Neural progenitor cell (in vitro differentiated cells): ENCODE data around the gene CATSPERZ. TPM values are rescaled to one million over a fixed set of nuclear protein-coding genes. Genes with fewer than 3 reads are reported as not detected.

Source experiments
- DNase-seq: peaks from one replicate; pipeline ENCODE4 v3.0.0-alpha.2; 2016; ENCODE audit warnings: low spot score
- H2AFZ ChIP-seq: fragments of 200-600 bp; sonication (generic); replicated peaks from 2 replicates; pipeline ENCODE4 v1.6.1; 2016; ENCODE audit warnings: antibody characterized with exemption
- H3F3A ChIP-seq: fragments of 200-600 bp; sonication (generic); 2 replicates; pipeline ENCODE4 v1.6.1; 2016; ENCODE audit warnings: antibody characterized with exemption, low read depth
- H3K27ac ChIP-seq: fragments of 200-600 bp; sonication (generic); 2 replicates; pipeline ENCODE4 v1.5.1; 2016; ENCODE audit warnings: mild to moderate bottlenecking
- H3K27me3 ChIP-seq: fragments of 200-600 bp; sonication (generic); 2 replicates; pipeline ENCODE4 v1.6.1; 2016; ENCODE audit warnings: mild to moderate bottlenecking, moderate library complexity
- H3K36me3 ChIP-seq: fragments of 200-600 bp; sonication (generic); 2 replicates; pipeline ENCODE4 v1.5.1; 2016
- H3K4me1 ChIP-seq: fragments of 200-600 bp; sonication (generic); 2 replicates; pipeline ENCODE4 v1.6.1; 2016; ENCODE audit warnings: mixed run types
- H3K4me2 ChIP-seq: fragments of 200-600 bp; sonication (generic); 2 replicates; pipeline ENCODE4 v1.6.1; 2016
- H3K4me3 ChIP-seq: fragments of 200-600 bp; sonication (generic); 2 replicates; pipeline ENCODE4 v1.5.1; 2016
- H3K79me2 ChIP-seq: fragments of 200-600 bp; sonication (generic); 2 replicates; pipeline ENCODE4 v1.6.1; 2016; ENCODE audit warnings: low read depth
- H3K9ac ChIP-seq: fragments of 200-600 bp; sonication (generic); 2 replicates; pipeline ENCODE4 v1.6.1; 2016
- H3K9me3 ChIP-seq: fragments of 200-600 bp; sonication (generic); 2 replicates; pipeline ENCODE4 v1.5.1; 2016; ENCODE audit warnings: low read depth
- H4K20me1 ChIP-seq: fragments of 200-600 bp; sonication (generic); 2 replicates; pipeline ENCODE4 v1.6.1; 2016; ENCODE audit warnings: low read depth
- H3K27ac Mint-ChIP-seq: 3 replicates; pipeline ENCODE4 v1.8.0; 2021; ENCODE audit warnings: mixed read lengths
- H3K27me3 Mint-ChIP-seq: 2 replicates; pipeline ENCODE4 v1.8.0; 2022; ENCODE audit warnings: low read depth, mild to moderate bottlenecking, inconsistent platforms, moderate library complexity, mixed read lengths; ENCODE audit not compliant: insufficient read depth
- H3K36me3 Mint-ChIP-seq: 3 replicates; pipeline ENCODE4 v1.8.0; 2021; ENCODE audit warnings: mixed read lengths
- H3K4me1 Mint-ChIP-seq: 3 replicates; pipeline ENCODE4 v1.8.0; 2021; ENCODE audit warnings: mixed read lengths
- H3K4me3 Mint-ChIP-seq: 3 replicates; pipeline ENCODE4 v1.8.0; 2021; ENCODE audit warnings: mild to moderate bottlenecking, moderate library complexity, mixed read lengths
- H3K9me3 Mint-ChIP-seq: 3 replicates; pipeline ENCODE4 v1.8.0; 2020; ENCODE audit warnings: mixed read lengths
- CTCF ChIP-seq: fragments of 200-600 bp; sonication (generic); IDR thresholded peaks from 2 replicates; pipeline ENCODE4 v1.5.1; 2017; ENCODE audit warnings: antibody characterized with exemption, mild to moderate bottlenecking
- EZH2 ChIP-seq: fragments of 200-600 bp; sonication (generic); IDR thresholded peaks from 2 replicates; pipeline ENCODE4 v1.6.1; 2017; ENCODE audit warnings: antibody characterized with exemption, mild to moderate bottlenecking, moderate library complexity
- EZH2phosphoT487 ChIP-seq: fragments of 200-600 bp; sonication (generic); IDR thresholded peaks from 2 replicates; pipeline ENCODE4 v1.6.1; 2017; ENCODE audit warnings: antibody characterized with exemption
- total RNA-seq: library from RNA; depleted of rRNA; stranded (reverse); fragments of >200 nt; gene quantifications from 2 replicates; pipeline ENCODE4 v1.2.3, GENCODE V29; 2015; ENCODE audit warnings: low replicate concordance

The CATSPERZ gene
- total RNA-seq, 1 donor from 2014 or later: not detected

GRCh38 chr11:64339754-64340408 is 39.7 kb downstream of the CATSPERZ start, which contains the start of gene CCDC88B:
Gene CCDC88B, plus strand, starts transcription at chr11:64340204. Its CDS starts 63 bp downstream, at chr11:64340267.
- Histone ChIP-seq H3K79me2 (no peaks in the 10 kb centered on the region), H3F3A (peaks cover 17% of the 10 kb centered on the region), H3K36me3 (no peaks in the 10 kb centered on the region), H4K20me1 (no peaks in the 10 kb centered on the region), H3K27ac (no peak within 1 kb of the TSS), H3K27me3 (peaks cover 31% of the 10 kb centered on the region), H3K4me3 (peak within 1 kb of the TSS; percentile 49), H3K4me2 (peak within 1 kb of the TSS; percentile 63), H3K9me3 (no peaks in the 10 kb centered on the region), H3K9ac (no peak within 1 kb of the TSS), H2AFZ (peak within 1 kb of the TSS; percentile 90), H3K4me1 (peaks cover 17% of the 10 kb centered on the region)
- no peaks in the 10 kb centered on the region for H3K9me3 Mint-ChIP-seq
- H3K27me3 Mint-ChIP-seq: peaks cover 27% of the 10 kb centered on the region
- H3K4me1 Mint-ChIP-seq: peaks cover 16% of the 10 kb centered on the region
- no peaks in the 10 kb centered on the region for H3K36me3 Mint-ChIP-seq
- DNase-seq: no peak
- peak within 1 kb of the TSS; percentile 46 for H3K27ac Mint-ChIP-seq
- TF ChIP-seq EZH2phosphoT487 (no peak), CTCF (no peak), EZH2 (no peak)
- peak within 1 kb of the TSS; percentile 64 for H3K4me3 Mint-ChIP-seq

- Mint-ChIP-seq H3K9me3 (no peaks in the 10 kb centered on the region), H3K27ac (peak overlapping the region; percentile 46), H3K36me3 (no peaks in the 10 kb centered on the region), H3K27me3 (peaks cover 27% of the 10 kb centered on the region), H3K4me1 (peaks cover 12% of the 10 kb centered on the region), H3K4me3 (peak overlapping the region; percentile 64)
- Histone ChIP-seq H3K27ac (no peak overlapping the region), H3K4me3 (peak overlapping the region; percentile 49), H3F3A (peaks cover 17% of the 10 kb centered on the region), H2AFZ (peak overlapping the region; percentile 90), H3K79me2 (no peaks in the 10 kb centered on the region), H3K4me2 (peak overlapping the region; percentile 63), H3K9ac (no peak overlapping the region), H3K4me1 (peaks cover 17% of the 10 kb centered on the region), H3K27me3 (peaks cover 31% of the 10 kb centered on the region), H4K20me1 (no peaks in the 10 kb centered on the region), H3K9me3 (no peaks in the 10 kb centered on the region), H3K36me3 (no peaks in the 10 kb centered on the region)
- peak; percentile 44 for TF ChIP-seq CTCF
- no peak for TF ChIP-seq EZH2phosphoT487
- DNase-seq: peak; percentile 83
Observed at GRCh38 chr11:64340671-64341335, 40.6 kb downstream of the CATSPERZ start.

GRCh38 chr11:64341429-64341828 is 41.3 kb downstream of the CATSPERZ start:
- Histone ChIP-seq H3K9me3 (no peaks in the 10 kb centered on the region), H3K4me2 (peak overlapping the region; percentile 63), H3K4me3 (peak overlapping the region; percentile 49), H3K27me3 (peaks cover 31% of the 10 kb centered on the region), H3K4me1 (peaks cover 17% of the 10 kb centered on the region), H2AFZ (no peak overlapping the region), H3K27ac (no peak overlapping the region), H3F3A (peaks cover 17% of the 10 kb centered on the region), H4K20me1 (no peaks in the 10 kb centered on the region), H3K36me3 (no peaks in the 10 kb centered on the region), H3K9ac (no peak overlapping the region), H3K79me2 (no peaks in the 10 kb centered on the region)
- no peak overlapping the region for H3K27ac Mint-ChIP-seq
- DNase-seq: no peak
- peak overlapping the region; percentile 64 for H3K4me3 Mint-ChIP-seq
- H3K36me3 Mint-ChIP-seq: no peaks in the 10 kb centered on the region
- peaks cover 15% of the 10 kb centered on the region for H3K4me1 Mint-ChIP-seq
- peaks cover 27% of the 10 kb centered on the region for H3K27me3 Mint-ChIP-seq
- no peaks in the 10 kb centered on the region for H3K9me3 Mint-ChIP-seq
- TF ChIP-seq CTCF: no peak
